Cardiac muscle cell (in vitro differentiated cells and primary cell): ENCODE results near the gene RACK1. TPM values are rescaled to one million over a fixed set of nuclear protein-coding genes. Genes with fewer than 3 reads are reported as not detected.
"Not testable (repeated sequence)": the region's sequence is repeated elsewhere in the genome, so short reads cannot be mapped to it uniquely, and the experiment has no call there.

Source experiments
- DNase-seq, 2 donors: peaks; one replicate each; pipeline versions ENCODE4 v3.0.0 to v3.0.0-alpha.2; 2010 to 2017; ENCODE audit warnings: low read depth in 1 of 2, low spot score in 1 of 2
- H3K27ac ChIP-seq: fragments of 200-600 bp; sonication (generic); 2 replicates; pipeline ENCODE4 v1.5.1; 2016
- H3K27me3 ChIP-seq: fragments of 200-600 bp; sonication (generic); 2 replicates; pipeline ENCODE4 v1.6.0; 2016; ENCODE audit warnings: control low read depth
- H3K36me3 ChIP-seq: fragments of 200-600 bp; sonication (generic); 2 replicates; pipeline ENCODE4 v1.5.1; 2016; ENCODE audit warnings: control low read depth
- H3K4me1 ChIP-seq: fragments of 200-600 bp; sonication (generic); 2 replicates; pipeline ENCODE4 v1.8.1; 2017; ENCODE audit warnings: low read depth, mild to moderate bottlenecking, mixed run types
- H3K4me3 ChIP-seq: fragments of 200-600 bp; sonication (generic); 2 replicates; pipeline ENCODE4 v1.5.1; 2016; ENCODE audit warnings: mild to moderate bottlenecking
- H3K9me3 ChIP-seq: fragments of 200-600 bp; sonication (generic); 2 replicates; pipeline ENCODE4 v1.5.1; 2017; ENCODE audit warnings: low read depth, mild to moderate bottlenecking, control low read depth
- polyA plus RNA-seq: library from polyadenylated mRNA; unstranded; fragments of >200 nt; fragmentation: Nextera tagmentation; extraction: Ambion mirVana; gene quantifications from 2 replicates; pipeline ENCODE4 v1.2.1, GENCODE V29; 2016
- total RNA-seq: library from RNA; depleted of rRNA; stranded (reverse); fragments of >200 nt; gene quantifications from 2 replicates; pipeline ENCODE4 v1.2.3, GENCODE V29; 2016
- TF ChIP-seq, protein P1 (sequence below): IDR thresholded peaks from 2 replicates; pipeline ENCODE4 v1.5.1; 2012; ENCODE audit warnings: low read depth, mild to moderate bottlenecking, low read length

RACK1 gene
- total and polyA plus RNA-seq, 2 experiments from 2014 or later: 803 to 2,235 TPM

DNA sequence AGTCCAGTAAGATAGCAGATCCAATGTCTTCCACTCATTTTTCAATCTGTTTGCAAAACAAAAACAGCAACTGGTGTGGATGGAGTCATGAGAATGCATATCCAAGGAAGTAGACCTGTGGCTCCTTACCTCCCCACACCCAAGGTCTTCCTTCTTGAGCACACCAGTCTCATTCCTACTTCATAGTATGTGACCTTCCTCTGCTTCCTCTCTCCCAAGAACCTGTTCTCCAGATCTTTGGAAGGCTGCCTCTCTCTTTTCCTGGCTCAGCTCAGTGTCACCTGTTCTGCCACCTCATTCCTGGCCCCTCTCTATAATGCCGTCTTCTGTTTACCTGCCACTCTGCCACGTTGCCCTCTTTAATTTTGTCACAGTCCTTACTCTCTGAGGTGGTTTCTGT is 30.8 kb downstream of the RACK1 start:
- Histone ChIP-seq H3K4me3 (no peak overlapping the region), H3K4me1 (no peaks in the 10 kb centered on the region), H3K27me3 (peaks cover 30% of the 10 kb centered on the region), H3K9me3 (no peaks in the 10 kb centered on the region), H3K27ac (no peak overlapping the region), H3K36me3 (no peaks in the 10 kb centered on the region)
- TF ChIP-seq, protein P1, sequence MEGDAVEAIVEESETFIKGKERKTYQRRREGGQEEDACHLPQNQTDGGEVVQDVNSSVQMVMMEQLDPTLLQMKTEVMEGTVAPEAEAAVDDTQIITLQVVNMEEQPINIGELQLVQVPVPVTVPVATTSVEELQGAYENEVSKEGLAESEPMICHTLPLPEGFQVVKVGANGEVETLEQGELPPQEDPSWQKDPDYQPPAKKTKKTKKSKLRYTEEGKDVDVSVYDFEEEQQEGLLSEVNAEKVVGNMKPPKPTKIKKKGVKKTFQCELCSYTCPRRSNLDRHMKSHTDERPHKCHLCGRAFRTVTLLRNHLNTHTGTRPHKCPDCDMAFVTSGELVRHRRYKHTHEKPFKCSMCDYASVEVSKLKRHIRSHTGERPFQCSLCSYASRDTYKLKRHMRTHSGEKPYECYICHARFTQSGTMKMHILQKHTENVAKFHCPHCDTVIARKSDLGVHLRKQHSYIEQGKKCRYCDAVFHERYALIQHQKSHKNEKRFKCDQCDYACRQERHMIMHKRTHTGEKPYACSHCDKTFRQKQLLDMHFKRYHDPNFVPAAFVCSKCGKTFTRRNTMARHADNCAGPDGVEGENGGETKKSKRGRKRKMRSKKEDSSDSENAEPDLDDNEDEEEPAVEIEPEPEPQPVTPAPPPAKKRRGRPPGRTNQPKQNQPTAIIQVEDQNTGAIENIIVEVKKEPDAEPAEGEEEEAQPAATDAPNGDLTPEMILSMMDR: no peak
- no peak for DNase-seq

- Histone ChIP-seq H3K27ac (no peak overlapping the region), H3K27me3 (peaks cover 30% of the 10 kb centered on the region)
- TF ChIP-seq, protein P1: no peak
Measured at GRCh38 chr5:181212080-181212479, 31.6 kb downstream of the RACK1 start.

GRCh38 chr5:181211208-181211607 is 32.5 kb downstream of the RACK1 start:
- Histone ChIP-seq H3K36me3 (no peaks in the 10 kb centered on the region), H3K9me3 (no peaks in the 10 kb centered on the region), H3K4me1 (no peaks in the 10 kb centered on the region), H3K27ac (no peak overlapping the region), H3K27me3 (peaks cover 25% of the 10 kb centered on the region), H3K4me3 (no peak overlapping the region)
- TF ChIP-seq, protein P1: no peak
- no peak for DNase-seq

More at GRCh38 chr5:181212080-181212479, 31.6 kb downstream of the RACK1 start:
- H3K4me3 ChIP-seq: no peak overlapping the region
- H3K36me3 ChIP-seq: no peaks in the 10 kb centered on the region
- DNase-seq: no peak
- no peaks in the 10 kb centered on the region for H3K9me3 ChIP-seq
- no peaks in the 10 kb centered on the region for H3K4me1 ChIP-seq

DNA sequence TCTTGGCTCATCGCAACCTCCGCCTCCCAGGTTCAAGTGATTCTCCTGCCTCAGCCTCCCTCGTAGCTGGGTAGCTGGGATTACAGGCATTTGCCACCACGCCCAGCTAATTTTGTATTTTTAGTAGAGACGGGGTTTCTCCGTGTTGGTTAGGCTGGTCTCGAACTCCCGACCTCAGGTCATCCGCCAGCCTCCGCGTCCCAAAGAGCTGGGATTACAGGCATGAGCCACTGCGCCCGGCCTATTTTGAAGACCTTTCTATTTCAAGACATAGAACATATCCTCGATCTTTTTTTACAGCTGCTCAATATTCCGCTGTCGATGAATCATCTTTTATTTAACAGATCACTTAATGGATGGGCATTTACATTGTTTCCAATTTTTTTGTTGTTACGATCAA is 33.0 kb downstream of the RACK1 start:
- H3K27me3 ChIP-seq: peaks cover 26% of the 10 kb centered on the region
- not testable (repeated sequence) for DNase-seq, H3K36me3 ChIP-seq, H3K4me3 ChIP-seq, H3K9me3 ChIP-seq, H3K4me1 ChIP-seq, H3K27ac ChIP-seq

DNA sequence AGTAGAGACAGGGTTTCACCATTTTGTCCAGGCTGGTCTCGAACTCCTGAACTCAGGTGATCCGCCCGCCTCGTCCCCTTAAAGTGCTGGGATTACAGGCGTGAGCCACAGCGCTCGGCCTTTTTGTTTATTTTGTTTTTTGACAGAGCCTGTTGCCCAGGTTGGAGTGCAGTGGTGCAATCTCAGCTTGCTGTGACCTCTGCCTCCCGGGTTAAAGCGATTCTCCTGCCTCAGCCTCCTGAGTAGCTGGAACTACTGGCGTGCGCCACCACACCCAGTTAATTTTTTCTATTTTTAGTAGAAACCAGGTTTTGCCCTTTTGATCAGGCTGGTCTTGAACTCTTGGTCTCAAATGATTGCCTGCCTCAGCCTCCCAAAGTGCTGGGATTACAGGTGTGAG is 33.6 kb downstream of the RACK1 start:
- peaks cover 31% of the 10 kb centered on the region for H3K27me3 ChIP-seq
- H3K9me3 ChIP-seq, H3K4me1 ChIP-seq, H3K27ac ChIP-seq, H3K4me3 ChIP-seq, DNase-seq, H3K36me3 ChIP-seq: not testable (repeated sequence)

DNA sequence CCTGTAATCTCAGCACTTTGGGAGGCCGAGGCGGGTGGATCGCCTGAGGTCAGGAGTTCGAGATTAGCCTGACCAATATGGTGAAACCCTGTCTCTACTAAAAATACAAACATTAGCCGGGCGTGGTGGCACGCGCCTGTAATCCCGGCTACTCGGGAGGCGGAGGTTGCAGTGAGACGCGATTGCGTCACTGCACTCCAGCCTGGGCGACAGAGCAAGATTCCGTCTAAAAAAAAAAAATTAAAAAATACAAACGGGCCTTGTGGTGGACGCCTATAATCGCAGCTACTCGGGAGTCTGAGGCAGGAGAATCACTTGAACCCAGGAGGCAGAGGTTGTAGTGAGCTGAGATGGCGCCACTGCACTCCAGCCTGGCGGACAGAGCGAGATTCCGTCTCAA is 34.7 kb downstream of the RACK1 start:
- H3K9me3 ChIP-seq, H3K27ac ChIP-seq, H3K4me3 ChIP-seq, H3K4me1 ChIP-seq, DNase-seq, H3K36me3 ChIP-seq: not testable (repeated sequence)
- peaks cover 43% of the 10 kb centered on the region for H3K27me3 ChIP-seq

GRCh38 chr5:181207960-181208253 is 35.8 kb downstream of the RACK1 start:
- Histone ChIP-seq H3K4me1 (no peaks in the 10 kb centered on the region), H3K9me3 (no peaks in the 10 kb centered on the region), H3K27ac (no peak overlapping the region), H3K27me3 (peaks cover 43% of the 10 kb centered on the region), H3K4me3 (no peak overlapping the region), H3K36me3 (no peaks in the 10 kb centered on the region)
- no peak for DNase-seq
- TF ChIP-seq, protein P1: no peak
